Measurements from ENCODE around the gene DRG1. TPM values are rescaled to one million over a fixed set of nuclear protein-coding genes. Genes with fewer than 3 reads are reported as not detected.

Gene DRG1
- total RNA-seq, 1 experiment from 2014 or later = 79.2 TPM

- no peak for TF ChIP-seq FOXJ3 (CRISPR knock-in tag; IDR thresholded peaks at IDR 0.05; ENCODE audit: borderline replicate concordance)
- TF ChIP-seq STAT6 (CRISPR knock-in tag; conservative IDR thresholded peaks at IDR 0.05; ENCODE audit: low read depth) = no peak
- TF ChIP-seq ZNF317 (CRISPR knock-in tag; IDR thresholded peaks at IDR 0.05; ENCODE audit: borderline replicate concordance, low read depth) = no peak
- TF ChIP-seq ZNF425 (CRISPR knock-in tag; conservative IDR thresholded peaks at IDR 0.05) = no peak
- no peak for TF ChIP-seq CTCF (IDR thresholded peaks at IDR 0.05)
- no peak for TF ChIP-seq ATF3 (CRISPR knock-in tag; conservative IDR thresholded peaks at IDR 0.05)
- no peak for TF ChIP-seq ETV6 (CRISPR knock-in tag; IDR thresholded peaks at IDR 0.05)
- TF ChIP-seq USF1 (CRISPR knock-in tag; IDR thresholded peaks at IDR 0.05) = no peak
- TF ChIP-seq CREM (CRISPR knock-in tag; IDR thresholded peaks at IDR 0.05) = no peak
- no peak for TF ChIP-seq ZNF512 (CRISPR knock-in tag; IDR thresholded peaks at IDR 0.05; ENCODE audit: borderline replicate concordance)
- TF ChIP-seq JUN (CRISPR knock-in tag; IDR thresholded peaks at IDR 0.05) = no peak
- ChIA-PET POLR2A (interaction anchor here (0.6 kb wide), 1 partner anchor 64 kb away, joined by 7 read pairs; no protein-coding TSS in a partner anchor), CTCF (no interaction called here)
- peaks cover 60% of the 10 kb centered on the region for H3K36me3 Mint-ChIP-seq
- no peaks in the 10 kb centered on the region for H3K4me1 Mint-ChIP-seq
- no peaks in the 10 kb centered on the region for H3K9me3 Mint-ChIP-seq
- no peaks in the 10 kb centered on the region for H3K27me3 Mint-ChIP-seq (ENCODE audit: low read depth)
- DNase-seq (ENCODE audit: low spot score) (no peak), ATAC-seq (no peak)
- no peak overlapping the region for H3K27ac Mint-ChIP-seq
- H3K4me3 Mint-ChIP-seq = no peak overlapping the region
Observed at GRCh38 chr22:31439808-31440207, 40.4 kb downstream of the DRG1 start.

- H3K27me3 Mint-ChIP-seq (ENCODE audit: low read depth) = no peaks in the 10 kb centered on the region
- CTCF ChIA-PET = no interaction called here
- no peaks in the 10 kb centered on the region for H3K9me3 Mint-ChIP-seq
- H3K27ac Mint-ChIP-seq = no peak overlapping the region
- H3K36me3 Mint-ChIP-seq = peaks cover 54% of the 10 kb centered on the region
- no peak overlapping the region for H3K4me3 Mint-ChIP-seq
- no peaks in the 10 kb centered on the region for H3K4me1 Mint-ChIP-seq
- DNase-seq (ENCODE audit: low spot score) (no peak), ATAC-seq (no peak)
- POLR2A ChIA-PET = interaction anchor here (0.5 kb wide), 1 partner anchor 9 kb away, joined by 4 read pairs; no protein-coding TSS in a partner anchor
- no peak for TF ChIP-seq ZNF512 (CRISPR knock-in tag; IDR thresholded peaks at IDR 0.05; ENCODE audit: borderline replicate concordance)
- no peak for TF ChIP-seq IRF1 (CRISPR knock-in tag; IDR thresholded peaks at IDR 0.05)
- no peak for TF ChIP-seq PRDM15 (CRISPR knock-in tag; IDR thresholded peaks at IDR 0.05)
Observed at GRCh38 chr22:31440681-31441080, 41.3 kb downstream of the DRG1 start.
